Spleen (tissue), 11 donors: Measurements from ENCODE around the gene LGMN. TPM values are rescaled to one million over a fixed set of nuclear protein-coding genes. Genes with fewer than 3 reads are reported as not detected.

Source experiments
- DNase-seq: peaks from one replicate; pipeline ENCODE4 v3.0.0-alpha.2; 2020
- H3K27ac ChIP-seq, 8 donors: fragments of 200-600 bp; sonication (generic) in 7 of 8; 1 replicate in 4 of 8; 2 replicates in 4 of 8; pipeline versions ENCODE4 v1.5.0 to v1.8.0; 2016 to 2021; ENCODE audit warnings: inconsistent platforms in 4 of 8, mild to moderate bottlenecking in 4 of 8, moderate library complexity in 1 of 8
- H3K27me3 ChIP-seq, 7 donors: fragments of 200-600 bp; sonication (generic) in 6 of 7; replicated peaks in 1 of 7; 1 replicate in 4 of 7; 2 replicates in 3 of 7; pipeline versions ENCODE4 v1.5.0 to v1.8.0; 2016 to 2021; ENCODE audit warnings: inconsistent platforms in 3 of 7, mild to moderate bottlenecking in 1 of 7
- H3K36me3 ChIP-seq, 6 donors: fragments of 200-600 bp; sonication (generic) in 5 of 6; 1 replicate in 4 of 6; 2 replicates in 2 of 6; pipeline versions ENCODE4 v1.5.0 to v1.8.0; 2016 to 2021; ENCODE audit warnings: inconsistent platforms in 2 of 6
- H3K4me1 ChIP-seq, 6 donors: fragments of 200-600 bp; sonication (generic) in 5 of 6; 1 replicate in 3 of 6; 2 replicates in 3 of 6; pipeline versions ENCODE4 v1.5.0 to v1.8.0; 2016 to 2021; ENCODE audit warnings: inconsistent platforms in 3 of 6
- H3K4me3 ChIP-seq, 8 donors: fragments of 200-600 bp; sonication (generic) in 7 of 8; 1 replicate in 4 of 8; 2 replicates in 4 of 8; pipeline versions ENCODE4 v1.5.0 to v1.8.0; 2016 to 2021; ENCODE audit warnings: inconsistent platforms in 4 of 8, mild to moderate bottlenecking in 4 of 8, moderate library complexity in 2 of 8
- H3K9me3 ChIP-seq, 8 donors: fragments of 200-600 bp; sonication (generic) in 7 of 8; 1 replicate in 4 of 8; 2 replicates in 4 of 8; pipeline versions ENCODE4 v1.5.0 to v1.8.0; 2016 to 2021; ENCODE audit warnings: inconsistent platforms in 4 of 8
- POLR2A ChIP-seq, 3 donors: fragments of 450-650 bp; IDR thresholded peaks; one replicate each; pipeline ENCODE4 v1.5.1; 2017; ENCODE audit warnings: antibody characterized with exemption in 3 of 3, mild to moderate bottlenecking in 1 of 3
- POLR2AphosphoS5 ChIP-seq, 3 donors: sonication (generic); formaldehyde crosslinking; IDR thresholded peaks; one replicate each; pipeline ENCODE4 v1.5.1; 2017; ENCODE audit warnings: antibody characterized with exemption in 3 of 3
- WGBS, 5 donors: extraction: QIAGEN DNeasy Blood & Tissue Kit in 3 of 5; methylation state at CpG; one replicate each; pipeline versions ENCODE4 v1.1.5 to v1.1.7; 2013 to 2018; 5-methylcytosine and 5-hydroxymethylcytosine counted together
- intact Hi-C: fragments of 100-400 bp; cut with DNase I; formaldehyde crosslinking; loops from one replicate; pipeline ENCODE4 v1.15.0; 2023; ENCODE audit warnings: low total_unique reads
- polyA plus RNA-seq, 3 donors: library from polyadenylated mRNA; stranded (reverse); fragments of 200-250 nt; gene quantifications; one replicate each; pipeline ENCODE4 v1.2.1, GENCODE V29; 2013
- total RNA-seq, 7 donors: library from RNA; depleted of rRNA in 3 of 7; stranded (reverse); fragments of >200 nt in 3 of 7; fragmentation: NEBNext Ultra II Directional in 4 of 7; extraction: Animal tissue kit (Norgen Biotek cat#: 25700) in 4 of 7; gene quantifications; one replicate each; pipeline versions ENCODE4 v1.1.0 to v1.2.1, GENCODE V29; 2016 to 2021
- TF ChIP-seq, protein P1 (sequence below), 11 experiments: fragments of 200-600 bp in 7 of 11; fragments of 450-650 bp in 4 of 11; sonication (generic) in 4 of 11; IDR thresholded peaks in 8 of 11; conservative IDR thresholded peaks in 3 of 11; 1 replicate in 7 of 11; 2 replicates in 4 of 11; pipeline versions ENCODE4 v1.4.0 to v1.8.0; 2016 to 2021; ENCODE audit warnings: antibody characterized with exemption in 11 of 11, inconsistent platforms in 4 of 11, mild to moderate bottlenecking in 1 of 11
- donor health status: healthy with polysubstance abuse.
- donor health status: DM: no; HTN: no; CAD: no; lungs with moderate emphysema.
- donor health status: DM: no; HTN: no; CAD: no.
- donor health status: Bipolar disorder and iron deficiency.
- donor health status: healthy.
- donor health status: DM: no; HTN: no; CAD: no.
- donor health status: DM: yes; HTN: yes; CAD: no.

The LGMN gene
- total and polyA plus RNA-seq, 10 donors, result 56.6 to 270 (median 196) TPM

DNA sequence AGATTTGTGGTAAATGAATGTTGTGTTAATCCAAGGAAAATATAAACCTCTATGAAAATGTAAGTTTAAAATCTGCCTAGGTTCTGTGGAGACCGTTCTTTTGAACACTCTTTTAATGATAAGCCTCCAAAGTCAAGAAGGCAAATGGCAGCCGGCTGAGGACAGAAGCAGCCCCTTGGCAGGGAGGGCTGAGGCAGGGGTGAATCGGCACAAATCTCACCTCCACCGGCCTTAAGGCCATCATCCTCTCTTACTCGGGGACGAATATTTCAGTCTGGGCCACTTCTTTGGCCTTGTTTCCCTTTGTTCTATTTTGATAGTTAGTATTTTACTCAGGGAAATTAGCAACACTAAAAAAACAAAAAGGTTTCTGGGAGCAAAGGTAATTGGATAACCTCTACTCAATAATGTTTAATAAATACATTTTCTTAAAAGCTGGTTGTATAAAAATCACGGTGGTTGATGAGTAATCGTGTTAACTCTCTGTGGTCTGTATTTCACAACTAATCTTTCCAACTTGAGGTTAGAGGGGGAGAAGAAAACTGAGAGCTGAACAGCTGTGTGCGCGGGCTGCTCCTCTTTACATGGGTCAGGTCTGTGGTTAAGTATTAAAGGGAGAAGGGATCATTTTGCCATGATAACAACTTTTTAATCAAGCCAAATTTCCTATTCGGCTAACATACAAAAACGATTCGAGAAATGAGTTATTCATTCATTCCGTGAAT, 18.6 kb downstream of the LGMN start:
- intact Hi-C loops, result no loop called here
- 48 to 64% (median 53%) methylated on average over 14 of the region's 14 CpGs for WGBS, 5 donors
- no peak for DNase-seq

GRCh38 chr14:92728759-92729364, 19.6 kb downstream of the LGMN start:
- Histone ChIP-seq H3K4me3 (no peak overlapping the region), H3K4me1 (peaks cover 0 to 30% (median 5%) of the 10 kb centered on the region in 6 donors), H3K27me3 (no peaks in the 10 kb centered on the region), H3K9me3 (peaks cover 0 to 8% (median 0%) of the 10 kb centered on the region in 8 donors), H3K36me3 (peaks cover 0 to 50% (median 14%) of the 10 kb centered on the region in 6 donors), H3K27ac (no peak overlapping the region)
- no peak for TF ChIP-seq POLR2A (IDR thresholded peaks at IDR 0.05)
- peak in 1 of 3 donors; percentile 17 for TF ChIP-seq POLR2AphosphoS5 (IDR thresholded peaks at IDR 0.05)
- WGBS, 5 donors, result 53 to 66% (median 58%) methylated on average over 8 of the region's 8 CpGs
- intact Hi-C loops, result no loop called here
- DNase-seq, result no peak

More for the DNA sequence above, 18.6 kb downstream of the LGMN start:
- H3K36me3 ChIP-seq, result peaks cover 0 to 50% (median 14%) of the 10 kb centered on the region in 6 donors
- peaks cover 0 to 8% (median 0%) of the 10 kb centered on the region in 8 donors for H3K9me3 ChIP-seq
- TF ChIP-seq POLR2A (IDR thresholded peaks at IDR 0.05) (no peak), POLR2AphosphoS5 (IDR thresholded peaks at IDR 0.05) (no peak)
- TF ChIP-seq, protein P1, sequence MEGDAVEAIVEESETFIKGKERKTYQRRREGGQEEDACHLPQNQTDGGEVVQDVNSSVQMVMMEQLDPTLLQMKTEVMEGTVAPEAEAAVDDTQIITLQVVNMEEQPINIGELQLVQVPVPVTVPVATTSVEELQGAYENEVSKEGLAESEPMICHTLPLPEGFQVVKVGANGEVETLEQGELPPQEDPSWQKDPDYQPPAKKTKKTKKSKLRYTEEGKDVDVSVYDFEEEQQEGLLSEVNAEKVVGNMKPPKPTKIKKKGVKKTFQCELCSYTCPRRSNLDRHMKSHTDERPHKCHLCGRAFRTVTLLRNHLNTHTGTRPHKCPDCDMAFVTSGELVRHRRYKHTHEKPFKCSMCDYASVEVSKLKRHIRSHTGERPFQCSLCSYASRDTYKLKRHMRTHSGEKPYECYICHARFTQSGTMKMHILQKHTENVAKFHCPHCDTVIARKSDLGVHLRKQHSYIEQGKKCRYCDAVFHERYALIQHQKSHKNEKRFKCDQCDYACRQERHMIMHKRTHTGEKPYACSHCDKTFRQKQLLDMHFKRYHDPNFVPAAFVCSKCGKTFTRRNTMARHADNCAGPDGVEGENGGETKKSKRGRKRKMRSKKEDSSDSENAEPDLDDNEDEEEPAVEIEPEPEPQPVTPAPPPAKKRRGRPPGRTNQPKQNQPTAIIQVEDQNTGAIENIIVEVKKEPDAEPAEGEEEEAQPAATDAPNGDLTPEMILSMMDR (IDR thresholded peaks at IDR 0.05 in 8 of 11, conservative IDR thresholded peaks at IDR 0.05 in 3 of 11), result no peak
- peaks cover 0 to 30% (median 5%) of the 10 kb centered on the region in 6 donors for H3K4me1 ChIP-seq
- no peak overlapping the region for H3K27ac ChIP-seq
- no peak overlapping the region for H3K4me3 ChIP-seq
- H3K27me3 ChIP-seq, result no peaks in the 10 kb centered on the region

GRCh38 chr14:92726933-92727262, 21.5 kb downstream of the LGMN start:
- Histone ChIP-seq H3K9me3 (peaks cover 0 to 7% (median 0%) of the 10 kb centered on the region in 8 donors), H3K4me1 (peaks cover 0 to 30% (median 5%) of the 10 kb centered on the region in 6 donors), H3K4me3 (no peak overlapping the region), H3K27ac (peak overlapping the region in 4 of 8 donors; percentile 26 to 57 (median 42)), H3K36me3 (peaks cover 0 to 37% (median 10%) of the 10 kb centered on the region in 6 donors), H3K27me3 (no peaks in the 10 kb centered on the region)
- DNase-seq, result no peak
- 82 to 97% (median 90%) methylated on average over 8 of the region's 8 CpGs for WGBS, 5 donors
- intact Hi-C loops, result no loop called here
- TF ChIP-seq POLR2A (IDR thresholded peaks at IDR 0.05) (no peak), POLR2AphosphoS5 (IDR thresholded peaks at IDR 0.05) (no peak)
- TF ChIP-seq, protein P1 (IDR thresholded peaks at IDR 0.05 in 8 of 11, conservative IDR thresholded peaks at IDR 0.05 in 3 of 11), result no peak

GRCh38 chr14:92726135-92726932, 22.1 kb downstream of the LGMN start:
- Histone ChIP-seq H3K27ac (peak overlapping the region in 4 of 8 donors; percentile 26 to 57 (median 42)), H3K4me1 (peaks cover 0 to 30% (median 5%) of the 10 kb centered on the region in 6 donors), H3K36me3 (peaks cover 0 to 32% (median 4%) of the 10 kb centered on the region in 6 donors), H3K9me3 (peaks cover 0 to 1% (median 0%) of the 10 kb centered on the region in 8 donors), H3K4me3 (no peak overlapping the region), H3K27me3 (no peaks in the 10 kb centered on the region)
- intact Hi-C loops, result no loop called here
- no peak for DNase-seq
- TF ChIP-seq, protein P1 (IDR thresholded peaks at IDR 0.05 in 8 of 11, conservative IDR thresholded peaks at IDR 0.05 in 3 of 11), result no peak
- TF ChIP-seq POLR2A (IDR thresholded peaks at IDR 0.05) (no peak), POLR2AphosphoS5 (IDR thresholded peaks at IDR 0.05) (peak in 1 of 3 donors; percentile 12)
- WGBS, 5 donors, result 76 to 85% (median 80%) methylated on average over 12 of the region's 12 CpGs
